Measurements from ENCODE around the gene NFYC.

DNA sequence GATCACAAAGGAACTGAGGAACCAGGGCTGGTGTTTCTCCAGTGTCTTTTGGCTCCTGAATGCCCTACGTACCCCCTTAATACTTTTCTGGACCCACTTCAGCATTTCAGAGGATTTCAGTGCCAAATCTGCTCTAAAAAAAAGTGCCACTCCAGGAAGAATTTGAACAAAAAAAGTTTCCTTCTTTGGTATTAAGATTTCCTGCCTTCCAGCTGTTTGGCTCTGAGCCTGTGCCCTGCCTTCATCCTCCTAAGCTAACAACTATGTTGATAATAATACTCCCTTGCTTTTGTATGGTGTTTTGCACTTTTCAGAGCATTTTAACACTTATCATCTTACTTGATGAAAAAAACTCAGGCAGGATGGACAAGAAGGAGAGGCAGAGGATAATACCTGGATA is 15.0 kb upstream of the NFYC start:
- TF ChIP-seq POLR2A (IDR thresholded peaks at IDR 0.05) = no peak
- TF ChIP-seq, protein P1, sequence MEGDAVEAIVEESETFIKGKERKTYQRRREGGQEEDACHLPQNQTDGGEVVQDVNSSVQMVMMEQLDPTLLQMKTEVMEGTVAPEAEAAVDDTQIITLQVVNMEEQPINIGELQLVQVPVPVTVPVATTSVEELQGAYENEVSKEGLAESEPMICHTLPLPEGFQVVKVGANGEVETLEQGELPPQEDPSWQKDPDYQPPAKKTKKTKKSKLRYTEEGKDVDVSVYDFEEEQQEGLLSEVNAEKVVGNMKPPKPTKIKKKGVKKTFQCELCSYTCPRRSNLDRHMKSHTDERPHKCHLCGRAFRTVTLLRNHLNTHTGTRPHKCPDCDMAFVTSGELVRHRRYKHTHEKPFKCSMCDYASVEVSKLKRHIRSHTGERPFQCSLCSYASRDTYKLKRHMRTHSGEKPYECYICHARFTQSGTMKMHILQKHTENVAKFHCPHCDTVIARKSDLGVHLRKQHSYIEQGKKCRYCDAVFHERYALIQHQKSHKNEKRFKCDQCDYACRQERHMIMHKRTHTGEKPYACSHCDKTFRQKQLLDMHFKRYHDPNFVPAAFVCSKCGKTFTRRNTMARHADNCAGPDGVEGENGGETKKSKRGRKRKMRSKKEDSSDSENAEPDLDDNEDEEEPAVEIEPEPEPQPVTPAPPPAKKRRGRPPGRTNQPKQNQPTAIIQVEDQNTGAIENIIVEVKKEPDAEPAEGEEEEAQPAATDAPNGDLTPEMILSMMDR (IDR thresholded peaks at IDR 0.05) = no peak

Data from uterus (tissue), 2 donors.